Upper lobe of right lung (tissue), 1 donor: Measurements from ENCODE around the gene AUH. TPM values are rescaled to one million over a fixed set of nuclear protein-coding genes. Genes with fewer than 3 reads are reported as not detected.

Source experiments
- ATAC-seq: fragments of 200-7000 bp; cut with Tn5 transposase; one replicate; pipeline ENCODE4 v1.9.1; 2020; ENCODE audit warnings: mild to moderate bottlenecking, moderate library complexity
- DNase-seq: peaks from one replicate; pipeline ENCODE4 v3.0.0-alpha.2; 2020
- H3K27ac ChIP-seq: fragments of 200-600 bp; one replicate; pipeline ENCODE4 v1.8.0; 2022
- H3K27me3 ChIP-seq: fragments of 200-600 bp; one replicate; pipeline ENCODE4 v1.8.0; 2022; ENCODE audit warnings: mild to moderate bottlenecking
- H3K36me3 ChIP-seq: fragments of 200-600 bp; one replicate; pipeline ENCODE4 v1.8.0; 2022
- H3K4me1 ChIP-seq: fragments of 200-600 bp; one replicate; pipeline ENCODE4 v1.8.0; 2022
- H3K4me3 ChIP-seq: fragments of 200-600 bp; one replicate; pipeline ENCODE4 v1.8.0; 2022; ENCODE audit warnings: mild to moderate bottlenecking
- H3K9me3 ChIP-seq: fragments of 200-600 bp; one replicate; pipeline ENCODE4 v1.8.0; 2022
- intact Hi-C: fragments of 100-400 bp; cut with DNase I; formaldehyde crosslinking; loops from one replicate; pipeline ENCODE4 v1.11.0; 2022
- total RNA-seq: library from RNA; stranded (reverse); fragmentation: NEBNext Ultra II Directional; extraction: Animal tissue kit (Norgen Biotek cat#: 25700); gene quantifications from one replicate; pipeline ENCODE4 v1.2.1, GENCODE V29; 2021
- TF ChIP-seq, protein P1 (sequence below): fragments of 200-600 bp; IDR thresholded peaks from one replicate; pipeline ENCODE4 v1.8.0; 2022; ENCODE audit warnings: antibody characterized with exemption
- donor health status: DM: no; HTN: yes; CAD: no; lungs with severe emphysema.

AUH gene
- total RNA-seq, 1 donor from 2014 or later, result 18.6 TPM

- Histone ChIP-seq H3K4me3 (no peak overlapping the region), H3K27ac (no peak overlapping the region), H3K36me3 (peaks cover 18% of the 10 kb centered on the region), H3K27me3 (no peaks in the 10 kb centered on the region), H3K4me1 (peaks cover 7% of the 10 kb centered on the region), H3K9me3 (no peaks in the 10 kb centered on the region)
- TF ChIP-seq, protein P1, sequence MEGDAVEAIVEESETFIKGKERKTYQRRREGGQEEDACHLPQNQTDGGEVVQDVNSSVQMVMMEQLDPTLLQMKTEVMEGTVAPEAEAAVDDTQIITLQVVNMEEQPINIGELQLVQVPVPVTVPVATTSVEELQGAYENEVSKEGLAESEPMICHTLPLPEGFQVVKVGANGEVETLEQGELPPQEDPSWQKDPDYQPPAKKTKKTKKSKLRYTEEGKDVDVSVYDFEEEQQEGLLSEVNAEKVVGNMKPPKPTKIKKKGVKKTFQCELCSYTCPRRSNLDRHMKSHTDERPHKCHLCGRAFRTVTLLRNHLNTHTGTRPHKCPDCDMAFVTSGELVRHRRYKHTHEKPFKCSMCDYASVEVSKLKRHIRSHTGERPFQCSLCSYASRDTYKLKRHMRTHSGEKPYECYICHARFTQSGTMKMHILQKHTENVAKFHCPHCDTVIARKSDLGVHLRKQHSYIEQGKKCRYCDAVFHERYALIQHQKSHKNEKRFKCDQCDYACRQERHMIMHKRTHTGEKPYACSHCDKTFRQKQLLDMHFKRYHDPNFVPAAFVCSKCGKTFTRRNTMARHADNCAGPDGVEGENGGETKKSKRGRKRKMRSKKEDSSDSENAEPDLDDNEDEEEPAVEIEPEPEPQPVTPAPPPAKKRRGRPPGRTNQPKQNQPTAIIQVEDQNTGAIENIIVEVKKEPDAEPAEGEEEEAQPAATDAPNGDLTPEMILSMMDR, result no peak
- intact Hi-C loops, result no loop called here
- ATAC-seq (no peak), DNase-seq (no peak)
These were observed 43.8 kb upstream of the AUH start for GRCh38 chr9:91405343-91406077.

DNA sequence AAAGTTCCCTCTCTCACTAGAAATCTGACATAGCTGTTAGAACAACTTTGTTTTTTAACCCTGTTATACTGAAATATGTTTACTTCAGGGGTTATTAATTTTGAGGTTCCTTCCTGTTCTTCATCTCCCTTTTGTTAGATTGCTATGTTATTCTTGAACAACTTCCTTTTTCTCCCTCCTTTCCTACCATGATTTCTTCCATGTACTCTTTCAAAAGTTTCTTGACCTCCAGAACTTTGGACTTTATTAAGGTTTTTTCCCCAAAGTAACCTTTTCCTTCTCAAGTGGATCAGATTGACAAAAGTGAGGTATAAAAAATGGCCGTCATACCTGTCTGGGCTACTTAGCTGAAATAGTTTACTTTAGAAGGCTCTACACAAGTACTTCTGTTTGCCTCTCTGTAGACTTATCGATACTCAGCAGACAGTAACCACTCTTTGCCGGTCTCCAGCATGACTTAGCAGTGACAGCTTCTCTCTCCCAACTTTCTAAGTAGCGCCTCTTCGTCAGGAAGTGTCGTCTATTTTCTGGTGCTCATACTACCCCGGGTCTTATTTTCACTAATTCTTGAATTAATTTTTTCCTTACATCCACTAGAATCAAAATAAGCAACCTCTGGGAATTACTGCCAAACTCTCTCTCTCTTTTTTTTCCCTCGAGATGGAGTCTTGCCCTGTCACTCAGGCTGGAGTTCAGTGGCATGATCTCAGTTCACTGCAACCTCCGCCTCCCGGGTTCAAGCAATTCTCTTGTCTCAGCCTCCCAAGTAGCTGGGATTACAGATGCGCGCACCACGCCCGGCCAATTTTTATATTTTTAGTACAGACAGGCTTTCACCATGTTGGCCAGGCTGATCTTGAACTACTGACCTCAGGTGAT is 42.2 kb upstream of the AUH start:
- TF ChIP-seq, protein P1, result no peak
- intact Hi-C loops, result no loop called here
- no peak for ATAC-seq

GRCh38 chr9:91398926-91399325 is 37.2 kb upstream of the AUH start:
- Histone ChIP-seq H3K4me1 (peaks cover 7% of the 10 kb centered on the region), H3K4me3 (no peak overlapping the region), H3K27ac (no peak overlapping the region), H3K9me3 (no peaks in the 10 kb centered on the region), H3K36me3 (no peaks in the 10 kb centered on the region), H3K27me3 (no peaks in the 10 kb centered on the region)
- ATAC-seq (no peak), DNase-seq (no peak)
- TF ChIP-seq, protein P1, result no peak
- intact Hi-C loops, result no loop called here

More for the DNA sequence above, 42.2 kb upstream of the AUH start:
- Histone ChIP-seq H3K4me3 (no peak overlapping the region), H3K9me3 (no peaks in the 10 kb centered on the region), H3K27me3 (no peaks in the 10 kb centered on the region), H3K4me1 (peaks cover 7% of the 10 kb centered on the region), H3K27ac (no peak overlapping the region), H3K36me3 (peaks cover 2% of the 10 kb centered on the region)
- no peak for DNase-seq

DNA sequence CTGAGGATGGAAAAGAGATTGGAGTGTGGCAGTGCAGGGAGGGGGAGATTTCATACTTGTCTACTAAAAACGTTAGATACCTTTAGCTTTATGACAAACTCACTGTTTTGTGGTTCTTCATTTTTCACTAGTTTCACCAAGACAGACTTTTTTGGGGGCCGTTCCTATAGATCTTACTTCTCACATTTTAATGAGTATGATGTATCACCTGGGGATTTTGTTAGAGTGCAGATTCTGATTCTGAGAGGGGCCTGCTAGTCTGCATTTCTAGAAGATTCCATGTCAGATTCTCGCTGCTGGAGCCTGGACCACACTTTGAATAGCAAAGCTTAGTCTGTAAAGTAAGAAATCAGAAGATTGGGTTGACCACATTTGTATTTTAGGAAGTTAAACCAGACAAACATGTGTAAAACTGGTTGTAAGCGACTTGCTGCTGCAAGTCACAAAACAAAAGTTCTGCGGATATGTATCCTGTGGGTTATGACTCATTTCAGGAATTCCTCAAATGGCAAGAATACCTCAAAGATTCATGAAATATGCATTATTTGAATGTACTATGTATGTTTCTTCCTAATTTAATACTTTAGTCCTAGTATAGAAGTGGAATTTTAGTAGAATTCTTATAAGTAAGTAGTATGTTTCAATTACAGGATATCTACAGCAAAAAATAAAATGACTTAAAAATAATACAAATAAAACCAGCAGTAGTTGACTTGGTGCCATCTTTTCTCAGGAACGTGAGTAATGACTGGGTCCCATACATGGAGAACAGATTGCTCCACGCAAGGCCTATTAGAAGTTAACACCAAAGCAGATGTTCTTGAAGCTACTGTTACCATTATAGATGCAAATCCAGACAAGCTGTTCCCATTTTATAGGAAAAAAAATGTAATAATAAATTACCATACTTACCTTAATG is 34.1 kb upstream of the AUH start:
- Histone ChIP-seq H3K9me3 (no peaks in the 10 kb centered on the region), H3K4me3 (no peak overlapping the region), H3K27ac (no peak overlapping the region), H3K27me3 (no peaks in the 10 kb centered on the region), H3K36me3 (no peaks in the 10 kb centered on the region), H3K4me1 (no peaks in the 10 kb centered on the region)
- TF ChIP-seq, protein P1, result no peak
- DNase-seq (no peak), ATAC-seq (peak; percentile 64)
- intact Hi-C loops, result no loop called here

GRCh38 chr9:91395106-91395552 is 33.4 kb upstream of the AUH start:
- DNase-seq, result no peak
- Histone ChIP-seq H3K36me3 (no peaks in the 10 kb centered on the region), H3K4me3 (no peak overlapping the region), H3K27ac (no peak overlapping the region), H3K4me1 (no peaks in the 10 kb centered on the region), H3K9me3 (no peaks in the 10 kb centered on the region), H3K27me3 (no peaks in the 10 kb centered on the region)
- intact Hi-C loops, result no loop called here
- ATAC-seq, result peak; percentile 75
- TF ChIP-seq, protein P1, result no peak
